ENCODE measurements around the gene GLT8D2.
A peak's percentile ranks its signal among the peaks of the same experiment; 100 is the strongest.

GLT8D2 gene

DNA sequence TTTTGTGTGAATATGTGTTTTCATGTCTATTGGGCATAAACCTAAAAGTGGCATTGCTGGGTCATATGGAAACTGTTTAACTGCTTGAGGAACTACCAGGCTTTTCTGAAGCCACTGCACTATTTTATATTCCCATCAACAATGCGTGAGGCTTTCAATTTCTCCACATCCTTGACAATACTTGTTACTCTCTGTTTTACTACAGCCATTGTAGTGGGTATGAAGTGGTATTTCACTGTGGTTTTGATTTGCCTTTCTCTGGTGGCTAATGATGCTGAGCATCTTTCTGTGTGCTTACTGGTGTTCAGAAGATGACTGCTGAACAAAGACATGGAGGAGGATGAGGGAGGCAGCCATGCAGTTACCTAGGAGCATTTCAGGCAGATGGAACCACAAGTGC, 97.5 kb downstream of the GLT8D2 start:
- Mint-ChIP-seq H3K9me3 (no peaks in the 10 kb centered on the region), H3K27me3 (ENCODE audit: low read depth, poor library complexity) (no peaks in the 10 kb centered on the region), H3K27ac (peak overlapping the region; percentile 54), H3K36me3 (ENCODE audit: low read depth) (peaks cover 55% of the 10 kb centered on the region), H3K4me1 (peaks cover 34% of the 10 kb centered on the region), H3K4me3 (no peak overlapping the region)
- no peak for DNase-seq
- TF ChIP-seq, protein P1, sequence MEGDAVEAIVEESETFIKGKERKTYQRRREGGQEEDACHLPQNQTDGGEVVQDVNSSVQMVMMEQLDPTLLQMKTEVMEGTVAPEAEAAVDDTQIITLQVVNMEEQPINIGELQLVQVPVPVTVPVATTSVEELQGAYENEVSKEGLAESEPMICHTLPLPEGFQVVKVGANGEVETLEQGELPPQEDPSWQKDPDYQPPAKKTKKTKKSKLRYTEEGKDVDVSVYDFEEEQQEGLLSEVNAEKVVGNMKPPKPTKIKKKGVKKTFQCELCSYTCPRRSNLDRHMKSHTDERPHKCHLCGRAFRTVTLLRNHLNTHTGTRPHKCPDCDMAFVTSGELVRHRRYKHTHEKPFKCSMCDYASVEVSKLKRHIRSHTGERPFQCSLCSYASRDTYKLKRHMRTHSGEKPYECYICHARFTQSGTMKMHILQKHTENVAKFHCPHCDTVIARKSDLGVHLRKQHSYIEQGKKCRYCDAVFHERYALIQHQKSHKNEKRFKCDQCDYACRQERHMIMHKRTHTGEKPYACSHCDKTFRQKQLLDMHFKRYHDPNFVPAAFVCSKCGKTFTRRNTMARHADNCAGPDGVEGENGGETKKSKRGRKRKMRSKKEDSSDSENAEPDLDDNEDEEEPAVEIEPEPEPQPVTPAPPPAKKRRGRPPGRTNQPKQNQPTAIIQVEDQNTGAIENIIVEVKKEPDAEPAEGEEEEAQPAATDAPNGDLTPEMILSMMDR (IDR thresholded peaks at IDR 0.05): no peak

DNA sequence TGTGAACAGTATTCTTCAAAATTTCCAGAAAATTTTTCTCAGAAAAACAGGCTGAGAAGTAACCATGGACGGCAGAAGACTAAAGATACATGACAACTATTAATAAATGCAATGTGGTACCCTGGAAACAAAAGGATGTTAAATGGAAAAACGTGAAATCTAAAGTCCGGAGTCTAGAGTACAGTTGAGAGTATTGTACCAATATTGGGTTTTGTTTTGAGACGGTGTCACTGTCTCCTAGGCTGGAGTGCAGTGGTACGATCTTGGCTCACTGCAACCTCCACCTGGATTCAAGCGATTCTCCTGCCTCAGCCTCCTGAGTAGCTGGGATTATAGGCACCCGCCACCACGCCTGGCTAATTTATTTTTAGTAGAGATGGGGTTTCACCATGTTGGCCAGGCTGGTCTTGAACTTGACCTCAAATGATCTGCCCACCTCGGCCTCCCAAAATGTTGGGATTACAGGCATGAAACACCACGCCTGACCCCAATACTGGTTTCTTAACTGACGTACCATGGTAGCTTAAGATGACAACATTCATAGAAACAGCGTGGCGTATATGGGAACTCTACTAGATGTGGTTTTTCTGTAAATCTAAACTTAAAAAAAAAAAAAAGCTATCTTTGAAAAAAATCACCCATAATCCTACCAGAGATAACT, 101.1 kb downstream of the GLT8D2 start:
- no peaks in the 10 kb centered on the region for H3K27me3 Mint-ChIP-seq (ENCODE audit: low read depth, poor library complexity)
- no peak for DNase-seq
- H3K36me3 Mint-ChIP-seq (ENCODE audit: low read depth): peaks cover 79% of the 10 kb centered on the region
- no peak overlapping the region for H3K27ac Mint-ChIP-seq
- peaks cover 6% of the 10 kb centered on the region for H3K4me1 Mint-ChIP-seq
- no peaks in the 10 kb centered on the region for H3K9me3 Mint-ChIP-seq
- no peak overlapping the region for H3K4me3 Mint-ChIP-seq
- TF ChIP-seq, protein P1 (IDR thresholded peaks at IDR 0.05): no peak

DNA sequence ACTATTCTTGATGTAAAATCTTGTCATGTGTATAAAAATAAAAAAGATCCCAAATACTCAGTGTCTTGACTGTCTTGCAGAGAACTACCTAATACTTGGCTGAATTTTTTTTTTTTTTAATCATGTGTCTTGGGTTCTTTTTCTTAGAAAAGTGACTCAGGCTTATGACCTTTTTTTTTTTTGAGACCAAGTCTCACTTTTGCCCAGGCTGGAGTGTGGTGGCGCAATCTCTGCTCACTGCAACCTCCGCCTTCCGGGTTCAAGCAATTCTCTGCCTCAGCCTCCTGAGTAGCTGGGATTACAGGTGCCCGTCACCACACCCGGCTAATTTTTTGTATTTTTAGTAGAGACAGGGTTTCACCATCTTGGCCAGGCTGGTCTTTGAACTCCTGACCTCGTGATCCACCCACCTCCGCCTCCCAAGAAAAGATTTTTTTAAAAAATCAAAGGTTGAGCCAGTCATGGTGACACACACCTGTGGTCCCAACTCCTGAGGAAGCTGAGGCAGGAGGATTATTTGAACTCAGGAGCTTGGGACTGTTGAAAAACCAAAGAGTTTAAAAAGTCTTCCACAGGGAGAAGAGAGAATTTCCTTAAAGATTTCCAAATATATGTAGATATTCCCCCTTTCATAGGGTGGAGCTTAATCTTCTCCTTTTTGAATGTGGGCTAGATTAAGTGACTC, 102.0 kb downstream of the GLT8D2 start:
- Mint-ChIP-seq H3K9me3 (no peaks in the 10 kb centered on the region), H3K4me3 (no peak overlapping the region), H3K27ac (peak overlapping the region; percentile 73), H3K4me1 (peaks cover 5% of the 10 kb centered on the region), H3K27me3 (ENCODE audit: low read depth, poor library complexity) (no peaks in the 10 kb centered on the region), H3K36me3 (ENCODE audit: low read depth) (peaks cover 84% of the 10 kb centered on the region)
- no peak for DNase-seq
- TF ChIP-seq, protein P1 (IDR thresholded peaks at IDR 0.05): no peak

DNA sequence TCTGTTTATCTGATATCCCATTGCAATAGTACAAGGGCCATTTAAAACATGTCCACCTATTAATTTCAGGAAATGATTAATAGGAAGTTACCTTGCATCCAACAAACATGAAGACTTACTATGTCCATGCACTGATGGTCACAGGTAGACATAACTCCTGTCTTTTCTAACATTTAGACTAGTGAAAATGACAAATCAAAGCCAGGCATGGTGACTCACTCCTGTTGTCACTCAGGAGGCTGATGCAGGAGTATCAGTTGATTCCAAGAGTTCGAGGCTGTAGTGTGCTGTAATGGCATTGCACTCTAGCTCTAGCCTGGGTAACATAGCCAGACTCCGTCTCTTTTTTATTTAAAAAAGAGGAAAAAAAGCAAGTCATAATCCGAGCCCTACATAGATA, 105.0 kb downstream of the GLT8D2 start:
- no peak overlapping the region for H3K27ac Mint-ChIP-seq
- no peak overlapping the region for H3K4me3 Mint-ChIP-seq
- DNase-seq: no peak
- no peaks in the 10 kb centered on the region for H3K4me1 Mint-ChIP-seq
- H3K9me3 Mint-ChIP-seq: no peaks in the 10 kb centered on the region
- H3K36me3 Mint-ChIP-seq (ENCODE audit: low read depth): peaks cover 94% of the 10 kb centered on the region
- TF ChIP-seq, protein P1 (IDR thresholded peaks at IDR 0.05): no peak
- no peaks in the 10 kb centered on the region for H3K27me3 Mint-ChIP-seq (ENCODE audit: low read depth, poor library complexity)

Measured in nephron progenitor cell (in vitro differentiated cells).